HCEC 1CT (cell line): Measurements from ENCODE around the gene TMEM179.

Experiments used
- DNase-seq: peaks from one replicate; pipeline ENCODE4 v3.0.0-alpha.2; 2017

The TMEM179 gene

DNA sequence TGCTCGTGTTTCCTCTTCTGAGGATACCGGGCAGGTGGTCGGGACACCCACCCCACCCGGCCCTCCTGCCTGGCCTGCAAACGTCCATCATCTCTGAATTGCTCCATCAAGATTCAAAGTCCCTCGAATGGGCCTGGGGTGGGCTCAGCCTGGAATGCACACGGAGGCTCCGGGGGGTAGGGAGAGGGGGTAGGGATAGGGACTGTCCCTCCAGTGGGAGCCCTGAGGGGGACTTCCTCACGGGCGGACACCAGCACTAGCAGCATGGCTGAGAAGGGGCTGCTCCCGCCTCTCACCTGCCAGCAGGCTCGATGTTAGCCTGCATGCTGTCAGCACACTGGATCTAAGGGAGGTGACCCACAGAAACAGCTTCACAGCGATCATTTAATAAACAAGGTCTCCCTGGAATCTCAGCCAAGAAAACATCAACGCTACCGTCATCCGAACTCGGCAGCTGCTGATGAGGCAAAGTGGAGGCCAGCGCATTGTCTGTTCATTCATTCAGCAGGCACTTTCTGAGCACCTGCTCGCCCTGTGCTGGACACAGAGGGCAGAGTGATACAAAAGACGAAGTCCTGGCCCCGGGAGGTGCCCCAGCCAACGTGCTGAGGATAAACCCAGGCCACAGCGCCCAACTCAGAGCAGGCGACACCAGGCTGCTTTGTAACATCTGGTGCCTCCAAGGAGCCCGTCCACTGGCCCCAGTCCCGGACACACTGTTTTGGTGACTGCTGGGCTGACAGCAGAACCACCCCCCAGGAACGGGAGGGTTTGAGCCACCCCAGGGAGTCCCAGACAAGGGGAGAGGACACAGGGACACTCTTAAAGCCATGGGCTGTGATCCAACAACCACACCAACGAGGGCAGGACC, 6.3 kb downstream of the TMEM179 start:
- DNase-seq = no peak

DNA sequence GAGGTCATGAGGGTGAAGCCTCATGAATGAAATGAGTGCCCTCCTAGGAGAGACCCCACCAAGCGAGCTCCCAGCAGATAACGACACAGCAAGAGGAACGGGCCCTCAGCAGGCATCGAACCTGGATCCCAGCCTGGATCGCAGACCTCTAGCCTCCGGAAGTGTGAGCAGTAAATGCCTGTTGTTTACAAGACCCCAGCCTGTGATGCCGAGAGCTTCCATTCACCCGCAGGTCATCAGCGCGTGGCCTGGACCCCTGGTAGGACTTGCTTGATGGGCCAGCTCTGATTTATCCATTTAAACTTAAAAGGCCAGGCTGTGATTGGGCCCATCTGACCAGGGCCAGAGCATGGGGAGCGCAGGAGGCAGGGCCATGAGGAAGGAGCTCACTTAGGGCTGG, 7.0 kb downstream of the TMEM179 start:
- DNase-seq = no peak

GRCh38 chr14:104596927-104597351, 7.6 kb downstream of the TMEM179 start:
- DNase-seq = no peak

- no peak for DNase-seq
Measured at GRCh38 chr14:104596451-104596918, 8.1 kb downstream of the TMEM179 start.

DNA sequence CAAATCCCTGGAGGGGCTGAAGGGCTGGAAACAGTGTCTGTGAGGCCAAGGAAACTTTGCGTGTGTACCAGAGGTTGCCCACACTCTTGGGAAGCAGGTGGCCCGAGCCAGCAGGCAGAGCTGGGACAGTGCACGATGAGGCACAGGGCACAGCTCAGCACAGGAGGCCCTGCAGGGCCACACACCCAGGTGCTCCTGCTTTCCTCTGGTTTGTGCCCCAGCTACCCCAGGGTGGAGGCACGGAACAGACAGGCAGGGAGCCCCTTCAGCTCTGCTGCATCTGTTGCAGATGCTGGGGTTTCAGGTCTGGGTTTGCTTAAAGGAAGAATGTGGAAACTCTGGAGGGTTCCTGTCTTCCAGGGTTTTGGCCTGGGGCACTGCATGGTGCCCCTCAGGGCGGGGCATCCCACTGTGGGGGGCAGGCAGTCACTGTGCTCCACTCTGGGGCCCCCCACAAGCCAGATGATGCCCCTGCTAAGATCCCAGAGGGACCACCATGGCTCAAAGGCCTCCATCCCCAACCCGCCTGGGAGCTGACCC, 8.6 kb downstream of the TMEM179 start:
- no peak for DNase-seq

DNA sequence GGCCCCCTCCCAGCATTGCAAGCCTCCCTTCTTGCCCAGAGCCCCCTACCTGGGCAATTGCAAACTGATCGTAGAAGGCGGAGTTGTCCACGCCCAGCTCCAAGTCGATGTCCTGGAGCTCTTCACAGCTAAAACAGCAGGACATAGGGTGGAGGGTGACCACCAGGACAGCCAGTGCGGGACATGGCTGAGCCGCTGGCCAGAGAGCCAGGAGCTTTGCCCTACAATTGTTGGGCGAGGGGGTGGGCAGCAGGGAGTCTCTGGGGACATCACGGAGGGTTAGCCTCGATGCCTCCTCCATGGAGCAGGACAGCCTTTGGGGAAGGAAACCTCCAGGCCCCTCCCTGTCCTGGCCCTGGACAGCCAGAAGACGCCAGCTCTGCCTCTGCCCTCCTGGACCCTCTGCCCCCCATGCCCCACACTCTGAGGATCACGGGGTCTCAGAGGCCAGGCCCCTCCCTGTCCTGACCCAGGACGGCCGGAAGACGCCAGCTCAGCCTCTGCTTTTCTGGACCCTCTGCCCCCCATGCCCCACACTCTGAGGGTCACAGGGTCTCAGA, 9.4 kb downstream of the TMEM179 start:
- DNase-seq = no peak

DNA sequence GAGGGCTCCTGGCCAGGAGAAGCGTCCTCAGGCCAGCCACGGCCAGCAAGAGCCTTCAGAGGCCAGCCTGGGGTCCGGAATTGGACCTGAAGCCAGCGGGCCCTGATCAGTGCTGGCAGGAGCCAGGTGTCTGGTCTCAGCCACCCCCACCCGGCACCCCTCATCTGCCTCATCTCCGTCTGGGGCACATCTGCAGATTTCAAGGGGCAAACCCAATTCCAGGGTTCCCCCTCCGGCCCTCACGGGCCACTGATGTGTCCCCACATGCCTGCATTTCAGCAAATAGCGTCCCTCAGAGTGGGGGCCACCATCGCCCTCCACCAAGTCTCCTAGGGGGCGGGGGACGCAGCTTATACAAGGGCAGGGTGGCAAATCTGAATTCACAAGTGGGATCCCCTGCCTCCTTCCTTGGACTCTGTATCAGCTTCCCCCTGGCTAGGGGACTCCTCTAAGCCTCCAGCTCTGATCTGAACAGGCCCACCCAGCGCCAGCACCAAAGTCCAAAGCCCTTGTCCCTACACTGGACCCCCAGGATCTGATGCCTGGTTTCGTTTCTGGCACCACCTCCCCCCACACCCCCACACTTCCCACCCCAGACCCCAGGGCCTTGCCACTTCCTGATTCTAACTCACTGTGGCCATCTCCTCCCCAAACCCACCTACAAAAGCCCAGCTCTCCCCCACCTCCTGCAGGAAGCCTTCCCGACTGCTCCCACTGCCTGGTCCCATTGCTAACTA, 10.1 kb downstream of the TMEM179 start:
- DNase-seq = no peak

DNA sequence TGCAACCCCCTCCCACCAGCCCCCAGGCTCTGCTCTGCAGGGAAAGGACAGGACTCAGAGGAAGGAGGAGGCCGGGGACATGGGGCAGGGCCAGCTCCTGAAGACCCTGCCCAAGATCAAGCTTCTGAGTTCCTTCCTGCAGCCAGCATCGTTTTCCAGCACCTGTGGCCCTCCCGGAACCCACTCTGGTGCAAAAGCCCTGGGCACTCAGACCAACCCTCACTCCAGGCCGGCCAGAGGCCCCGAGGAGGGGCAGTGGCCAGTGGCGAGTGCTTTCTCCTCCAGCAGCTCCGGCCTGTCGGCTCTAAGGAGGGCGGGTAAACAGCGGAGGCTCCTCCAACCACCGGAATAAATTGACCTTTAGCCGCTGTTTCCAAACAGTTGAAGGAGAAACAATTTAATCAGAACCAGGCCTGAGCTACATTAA, 10.8 kb downstream of the TMEM179 start:
- no peak for DNase-seq

GRCh38 chr14:104593241-104593701, 11.3 kb downstream of the TMEM179 start:
- DNase-seq = no peak

DNA sequence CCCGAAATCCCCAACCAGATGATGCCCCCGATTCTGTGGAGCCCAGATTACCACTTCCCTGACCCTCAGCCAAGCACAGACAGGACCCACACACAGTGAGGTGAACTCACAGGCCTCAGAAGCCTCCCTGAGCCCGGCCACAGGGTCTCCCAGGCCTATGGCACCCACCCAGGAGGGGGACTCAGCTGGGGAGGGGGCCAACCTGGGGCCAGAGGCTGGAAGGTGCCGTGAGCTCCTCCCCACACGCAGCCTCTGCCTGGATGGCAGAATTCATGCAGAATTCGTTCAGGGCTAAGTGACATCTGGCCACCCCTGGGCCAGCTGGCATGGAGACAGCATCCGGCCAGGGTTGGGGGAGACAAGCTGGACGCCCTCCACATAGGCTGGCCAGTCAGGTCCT, 11.8 kb downstream of the TMEM179 start:
- no peak for DNase-seq

- no peak for DNase-seq
Measured at GRCh38 chr14:104592292-104592672, 12.3 kb downstream of the TMEM179 start.

GRCh38 chr14:104591506-104592291, 12.9 kb downstream of the TMEM179 start:
- no peak for DNase-seq

GRCh38 chr14:104591031-104591430, 13.5 kb downstream of the TMEM179 start:
- DNase-seq = no peak

GRCh38 chr14:104590240-104590965, 14.2 kb downstream of the TMEM179 start:
- no peak for DNase-seq

DNA sequence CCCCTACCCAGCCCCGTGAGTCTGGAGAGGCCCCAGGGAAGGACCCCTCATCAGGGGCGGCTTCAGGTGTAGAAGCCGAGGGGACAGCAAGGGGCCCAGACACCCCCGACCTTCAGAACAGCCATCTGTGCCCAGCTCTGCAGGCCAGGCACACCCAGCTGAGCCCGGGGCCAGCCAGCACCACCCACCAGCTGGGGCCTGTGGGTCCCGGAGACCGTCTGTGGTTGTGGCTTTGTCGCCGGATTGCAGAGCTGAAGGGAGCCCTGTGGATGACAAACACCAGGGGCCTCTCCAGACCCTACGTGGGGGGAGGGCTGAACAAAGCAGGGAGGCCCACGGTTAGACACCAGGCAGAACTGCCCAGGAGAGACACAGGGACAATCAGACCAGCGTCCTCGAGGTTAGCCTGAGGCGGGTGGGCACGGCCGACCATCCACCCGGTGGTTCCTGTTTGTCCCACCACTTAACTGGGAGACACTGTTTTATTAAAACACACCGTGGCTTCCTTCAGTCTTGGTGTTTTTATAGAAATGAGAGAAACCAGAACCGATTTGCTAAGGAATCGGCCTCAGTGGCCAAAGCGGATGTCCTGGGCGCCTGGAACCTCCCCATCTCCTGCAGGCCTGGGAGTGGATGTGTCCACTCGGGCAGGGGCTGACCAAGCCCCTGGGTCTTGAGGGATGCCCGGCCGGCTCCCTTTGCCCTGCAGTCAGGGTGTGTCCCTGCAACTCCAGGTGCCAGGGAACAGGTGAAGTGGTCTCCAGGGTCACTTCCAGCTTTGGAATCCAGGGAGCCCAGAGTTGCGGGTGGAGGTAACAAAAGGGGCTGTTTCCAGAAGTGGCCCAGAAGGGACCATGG, 15.0 kb downstream of the TMEM179 start:
- no peak for DNase-seq

DNA sequence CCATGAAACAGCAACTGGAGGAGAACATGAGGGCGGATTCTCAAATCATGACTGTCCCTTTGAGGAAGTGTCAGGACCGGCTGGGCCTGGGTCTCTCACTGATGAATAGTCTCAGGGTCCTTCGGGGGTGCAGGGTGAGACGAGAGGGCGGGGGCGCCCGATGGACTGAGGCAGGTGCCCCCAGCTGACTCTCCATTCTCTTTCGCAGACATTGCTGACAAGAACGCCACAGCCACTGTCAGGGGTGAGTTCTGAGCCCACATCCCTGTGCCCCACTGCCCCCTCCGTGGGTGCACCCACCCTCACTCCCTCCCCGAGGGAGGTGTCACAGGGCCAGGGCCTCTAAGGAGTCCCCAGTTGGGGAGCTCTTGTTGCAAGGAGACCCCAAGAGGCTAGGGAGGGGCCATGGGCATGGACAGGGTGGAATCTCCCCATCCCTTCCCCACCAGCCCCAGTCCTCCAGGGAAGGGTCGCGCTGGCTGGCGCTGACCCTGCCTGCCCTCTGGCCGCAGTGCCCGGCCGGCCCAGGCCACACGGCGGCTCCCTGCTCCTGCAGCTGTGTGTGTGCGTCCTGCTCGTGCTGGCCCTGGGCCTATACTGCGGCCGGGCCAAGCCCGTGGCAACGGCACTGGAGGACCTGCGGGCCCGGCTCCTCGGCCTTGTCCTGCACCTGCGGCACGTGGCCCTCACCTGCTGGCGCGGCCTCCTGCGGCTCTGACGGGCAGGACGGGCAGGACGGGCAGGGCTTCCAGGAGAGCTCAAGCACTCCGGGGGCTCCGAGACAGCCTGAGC, 16.3 kb downstream of the TMEM179 start:
- DNase-seq = no peak

DNA sequence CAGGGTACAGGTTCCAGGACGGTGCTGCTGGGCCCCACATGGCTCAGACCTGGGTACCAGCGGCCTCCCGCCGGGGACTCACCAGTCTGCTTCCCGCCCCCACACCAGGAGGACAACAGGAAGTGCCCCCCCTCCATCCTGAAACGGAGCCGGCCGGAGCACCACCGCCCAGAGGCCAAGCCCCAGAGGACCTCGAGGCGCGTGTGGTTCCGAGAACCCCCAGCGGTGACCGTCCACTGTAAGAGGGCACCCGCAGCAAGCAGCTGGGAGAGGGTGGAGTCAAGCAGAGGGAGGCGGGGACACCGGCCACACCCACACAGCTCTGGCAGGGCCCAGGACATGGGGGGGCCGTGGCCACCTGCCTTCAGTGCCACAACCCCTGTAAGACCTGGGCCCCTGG, 16.9 kb downstream of the TMEM179 start:
- no peak for DNase-seq

GRCh38 chr14:104586832-104587620, 17.5 kb downstream of the TMEM179 start:
- no peak for DNase-seq
